Measurements from ENCODE around the gene M1AP.

Gene M1AP

GRCh38 chr2:74593826-74594772 lies 54.0 kb downstream of the M1AP start:
- no peak for DNase-seq

GRCh38 chr2:74588664-74589063 lies 59.5 kb downstream of the M1AP start:
- no peak for DNase-seq

DNA sequence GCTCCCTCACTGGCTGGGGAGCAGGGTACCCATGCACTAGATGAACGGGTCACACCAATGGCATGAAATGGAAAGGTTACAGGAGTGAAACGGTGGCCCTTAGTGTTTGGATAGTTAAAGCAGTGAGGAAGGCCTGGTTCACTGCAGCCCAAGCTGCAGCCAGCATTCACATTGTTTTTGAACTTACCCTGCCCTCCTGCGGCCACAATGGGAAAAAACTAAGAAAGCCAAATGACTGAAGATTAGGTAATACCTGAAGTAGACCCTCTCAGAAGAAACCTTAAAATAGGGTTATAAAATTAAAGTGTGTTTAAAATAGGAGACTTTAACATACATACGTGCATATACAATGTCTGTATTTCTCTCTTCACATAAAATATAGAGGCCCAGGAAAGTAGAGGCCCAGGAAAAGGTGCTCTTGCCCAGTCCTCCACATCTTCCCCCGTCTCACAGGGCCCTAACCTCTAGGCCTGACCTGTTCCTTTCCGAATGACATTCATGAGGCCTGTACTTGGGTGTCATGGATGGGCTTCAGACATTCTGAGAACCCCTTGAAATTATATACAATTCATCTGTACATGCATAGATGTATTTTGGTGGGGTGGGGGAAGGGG lies 60.4 kb downstream of the M1AP start:
- peak; percentile 73 to 80 for DNase-seq

DNA sequence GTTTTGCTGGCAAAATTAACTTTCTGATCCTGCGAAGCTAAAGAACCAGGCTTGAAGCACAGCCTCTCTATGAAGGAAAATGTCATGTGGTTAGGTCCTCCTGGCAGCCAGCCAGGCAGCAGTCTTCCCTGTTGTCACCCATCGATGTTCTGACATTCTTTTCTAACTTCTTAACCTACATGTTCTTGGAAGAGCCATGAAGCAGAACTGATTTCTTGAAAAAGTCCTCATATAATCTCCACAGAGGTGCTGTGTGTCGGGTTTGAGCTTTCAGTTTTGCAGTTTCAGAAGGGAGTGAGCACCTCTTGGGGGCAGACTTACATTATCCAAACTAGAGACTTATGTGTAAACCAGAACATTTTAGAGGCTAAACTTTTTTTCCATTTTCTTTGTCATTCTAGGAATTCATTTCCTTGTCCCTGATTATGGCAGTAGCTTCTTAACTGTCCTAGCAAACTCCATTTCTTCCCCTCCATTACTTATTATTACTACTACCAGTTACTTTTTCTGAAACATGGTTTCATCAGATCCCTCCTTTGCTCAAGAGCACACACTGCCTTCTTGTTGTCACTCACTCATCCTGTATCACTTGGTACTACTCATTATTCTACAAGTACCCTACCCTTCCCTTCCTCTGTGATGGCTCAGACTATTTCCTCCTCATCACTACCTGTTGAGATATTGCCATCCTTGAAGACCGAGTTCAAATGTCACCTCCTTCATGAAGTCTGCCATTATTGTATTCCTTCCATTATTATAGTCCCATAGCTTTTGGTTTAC lies 62.5 kb downstream of the M1AP start:
- DNase-seq, result no peak

- no peak for DNase-seq
Measured at GRCh38 chr2:74584088-74584645, 64.0 kb downstream of the M1AP start.

GRCh38 chr2:74583504-74583903 lies 64.6 kb downstream of the M1AP start:
- no peak for DNase-seq

- no peak for DNase-seq
Measured at GRCh38 chr2:74582184-74582583, 65.9 kb downstream of the M1AP start.

DNA sequence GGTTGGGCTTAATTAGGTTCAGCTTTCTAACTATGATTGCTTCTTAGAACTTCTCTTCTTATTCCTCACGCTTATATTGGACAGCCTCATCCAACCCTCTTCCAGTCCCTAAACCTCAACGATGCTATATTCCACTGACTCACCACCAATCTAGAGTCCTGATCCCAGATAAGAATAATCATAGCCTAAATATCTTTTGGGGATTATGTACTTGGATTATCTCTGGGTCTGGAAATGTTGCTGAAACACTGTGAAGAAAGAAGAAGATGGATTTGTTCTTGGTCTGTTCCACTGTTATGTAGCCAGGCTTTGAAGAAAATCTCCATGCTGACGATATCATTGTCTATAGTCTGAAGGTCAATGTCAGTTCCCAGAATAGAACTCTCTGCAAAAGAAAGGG lies 66.7 kb downstream of the M1AP start:
- DNase-seq, result no peak

DNA sequence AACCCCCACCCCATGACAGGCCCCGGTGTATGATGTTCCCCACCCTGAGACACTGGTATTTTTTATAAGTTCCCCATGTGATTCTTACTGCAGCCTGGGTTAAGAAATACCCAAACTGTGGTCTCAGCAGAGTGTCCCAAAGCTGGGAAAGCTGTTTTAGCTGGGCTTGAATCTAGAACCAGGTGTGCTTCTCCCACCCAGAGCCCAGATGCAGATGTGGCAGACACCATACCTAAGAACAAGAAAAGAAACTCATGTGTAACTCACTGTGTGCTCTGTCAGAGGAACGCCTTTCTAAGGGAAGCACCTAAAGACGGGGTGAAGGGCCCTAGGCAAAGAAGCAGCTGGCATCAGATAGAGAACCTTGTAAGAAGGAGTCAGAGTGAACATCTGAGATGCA lies 69.7 kb downstream of the M1AP start:
- no peak for DNase-seq

DNA sequence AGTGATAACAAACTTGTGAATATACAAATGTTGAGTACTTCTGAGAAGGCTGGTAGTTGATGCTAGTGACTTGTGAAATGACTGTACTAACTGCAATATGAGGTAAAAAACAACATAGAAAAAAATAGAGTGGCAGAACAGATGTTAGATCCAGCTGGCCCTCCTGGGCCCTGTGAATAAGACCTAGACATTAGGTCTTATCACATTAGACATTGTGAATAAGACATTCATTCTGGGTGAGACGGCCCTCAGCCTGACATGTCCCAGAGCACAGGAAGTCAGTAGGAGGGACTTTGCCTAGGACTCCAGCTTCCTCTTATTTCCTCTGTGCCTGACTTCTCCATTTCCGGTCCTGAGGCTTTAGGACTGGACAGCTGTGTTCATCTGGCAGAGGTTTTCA lies 70.7 kb downstream of the M1AP start:
- DNase-seq, result peak in 1 of 2 experiments; percentile 27

DNA sequence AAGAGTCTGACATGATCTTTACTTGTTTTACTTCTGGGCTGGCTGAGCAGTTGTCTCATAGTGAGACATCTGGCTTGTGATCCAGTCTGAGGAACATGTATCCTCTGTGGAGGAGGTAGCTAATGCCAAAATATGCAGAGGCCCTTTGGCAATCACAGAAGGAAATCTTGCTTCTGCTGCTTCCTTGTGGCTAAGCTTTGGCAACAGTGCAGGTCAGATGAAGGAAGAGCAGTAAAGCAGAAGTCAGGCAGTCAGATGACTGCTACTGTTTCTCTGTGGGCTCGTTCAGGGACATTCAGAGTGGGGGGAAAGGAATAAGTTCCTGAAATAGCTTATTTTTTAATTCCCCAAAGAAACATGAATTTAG lies 71.3 kb downstream of the M1AP start:
- no peak for DNase-seq

GRCh38 chr2:74576211-74576862 lies 71.8 kb downstream of the M1AP start:
- DNase-seq, result no peak

- no peak for DNase-seq
Measured at GRCh38 chr2:74575320-74575719, 72.8 kb downstream of the M1AP start.

DNA sequence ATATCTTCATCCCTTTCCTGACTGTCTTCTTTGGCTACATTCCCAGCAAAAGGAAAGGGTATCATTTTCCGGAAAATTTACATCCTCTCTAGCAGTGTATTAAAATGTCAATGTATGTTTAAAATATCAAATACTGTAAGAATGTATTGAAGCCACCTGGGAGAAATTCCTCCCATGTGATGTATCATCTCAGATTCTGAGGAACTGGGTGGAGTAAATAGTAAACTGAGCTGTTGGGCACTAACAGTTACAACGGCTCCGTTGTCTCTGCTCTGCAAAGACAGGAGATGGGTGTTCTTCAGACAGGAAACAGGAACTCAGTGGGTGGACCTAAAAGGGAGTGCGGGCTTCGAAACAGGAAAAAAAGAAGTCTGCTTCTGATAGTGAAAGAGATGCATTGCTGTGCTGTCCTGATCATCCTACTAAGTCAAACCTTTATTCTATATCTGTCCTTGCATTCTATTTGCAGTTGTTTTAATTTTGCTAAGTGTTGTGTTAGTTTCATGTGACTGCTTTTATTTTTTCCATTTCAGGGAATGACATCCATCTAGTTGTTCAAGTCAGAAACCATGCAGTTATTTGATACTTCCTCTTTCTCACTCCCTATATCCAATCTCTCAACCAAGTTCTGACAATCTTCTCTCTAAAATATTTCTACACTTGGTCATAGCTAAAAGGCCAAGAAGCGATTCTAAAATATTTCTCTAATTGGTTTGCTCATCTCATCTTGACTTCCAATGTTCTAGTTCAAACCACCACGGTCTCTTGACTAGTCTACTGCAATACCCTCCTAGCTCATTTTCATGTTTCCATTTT lies 74.2 kb downstream of the M1AP start:
- peak; percentile 4 to 21 for DNase-seq

DNA sequence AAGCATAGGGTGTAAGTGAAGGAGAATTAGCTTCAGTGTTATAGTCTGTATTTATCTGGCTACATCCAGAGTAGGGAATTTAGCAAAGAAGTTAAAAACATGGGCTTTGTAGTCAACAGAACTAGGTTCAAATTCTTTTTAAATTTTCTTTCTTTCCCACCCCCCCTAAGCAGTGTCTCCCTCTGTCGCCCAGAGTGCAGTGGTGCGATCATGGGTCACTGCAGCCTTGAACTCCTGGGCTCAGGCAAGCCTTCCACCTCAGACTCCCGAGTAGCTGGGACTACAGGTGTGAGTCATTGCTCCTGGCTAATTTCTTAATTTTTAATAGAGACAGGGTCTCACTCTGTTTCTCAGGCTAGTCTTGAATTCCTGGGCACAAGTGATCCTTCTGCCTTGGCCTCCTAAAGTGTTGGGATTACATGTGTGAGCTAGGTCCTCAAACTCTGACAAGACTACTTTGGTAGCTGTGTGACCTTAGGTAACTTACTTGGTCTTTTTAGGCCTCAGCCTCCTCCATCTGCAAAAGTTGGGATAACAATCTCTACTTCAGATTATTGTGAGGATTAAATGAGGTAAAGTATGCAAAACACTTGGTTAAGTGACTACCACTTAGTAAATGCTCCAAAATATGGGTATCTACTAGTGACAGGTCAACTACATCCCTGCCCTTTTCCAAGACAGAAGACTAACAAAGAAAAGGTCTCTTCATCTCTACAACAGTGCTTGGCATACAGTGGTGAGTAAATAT lies 75.8 kb downstream of the M1AP start:
- no peak for DNase-seq

DNA sequence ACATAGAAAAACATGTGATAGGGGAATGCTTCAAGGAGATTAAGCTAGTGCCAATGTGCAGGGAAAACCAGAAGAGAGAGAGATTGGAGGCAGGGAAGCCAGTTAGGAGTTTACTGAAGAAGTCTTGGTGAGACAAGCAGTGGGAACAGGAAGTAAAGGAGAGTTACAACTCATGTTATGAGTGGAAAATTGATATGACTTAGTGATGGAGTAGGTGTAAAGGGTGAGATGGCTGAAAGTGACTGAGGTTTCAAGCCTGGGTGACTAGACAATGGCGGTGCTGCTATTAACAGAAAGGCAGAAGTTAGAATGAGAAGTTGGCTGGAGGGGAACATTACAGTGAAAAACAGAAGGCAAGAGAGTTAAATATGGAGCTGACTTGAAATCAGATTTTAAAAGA lies 77.1 kb downstream of the M1AP start:
- no peak for DNase-seq

GRCh38 chr2:74569686-74570085 lies 78.4 kb downstream of the M1AP start:
- no peak for DNase-seq

GRCh38 chr2:74567881-74568280 lies 80.2 kb downstream of the M1AP start:
- DNase-seq, result no peak

- DNase-seq, result no peak
Measured at GRCh38 chr2:74566754-74567085, 81.4 kb downstream of the M1AP start.

DNA sequence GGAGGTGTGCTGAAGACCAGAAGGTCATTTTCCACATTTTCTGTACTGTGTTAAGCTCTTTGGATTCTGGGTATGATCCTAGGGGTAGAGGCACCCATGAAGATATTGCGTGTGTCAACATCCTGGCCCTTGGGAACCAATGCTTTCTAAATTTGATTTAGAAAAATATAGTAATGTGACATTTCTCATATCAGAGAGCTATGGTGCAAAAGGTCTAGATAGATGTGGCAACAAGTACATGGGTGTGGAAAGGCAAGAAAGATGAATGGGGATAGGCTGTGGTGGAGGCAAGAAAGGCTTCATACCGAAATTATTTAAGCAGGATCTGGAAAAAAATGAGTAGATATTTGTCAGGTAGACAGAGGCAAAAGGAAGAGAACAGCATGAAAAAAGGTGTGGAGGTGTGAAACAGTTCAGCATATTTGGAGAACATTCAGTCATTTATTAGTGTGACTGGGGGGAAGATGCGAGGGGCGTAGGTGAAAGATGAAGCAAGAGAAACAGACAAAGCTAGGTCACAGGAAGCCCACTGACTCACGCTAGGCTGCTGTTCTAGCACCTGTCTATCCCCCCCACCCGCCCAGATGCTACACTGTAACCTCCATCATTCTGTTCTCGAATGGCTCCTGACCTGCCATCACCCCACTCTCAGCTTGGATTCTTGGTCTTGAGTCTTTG lies 81.9 kb downstream of the M1AP start:
- no peak for DNase-seq

GRCh38 chr2:74564222-74564621 lies 83.9 kb downstream of the M1AP start:
- no peak for DNase-seq

All from SHP77 (cell line).